WI38 (cell line): Measurements from ENCODE around the gene CD300LF.

Experiments used
- H3K4me3 ChIP-seq: 2 replicates; pipeline ENCODE4 v1.5.1; 2011; ENCODE audit warnings: low read depth, mild to moderate bottlenecking, control low read depth, low read length
- TF ChIP-seq, protein P1 (sequence below): IDR thresholded peaks from 2 replicates; pipeline ENCODE4 v1.5.1; 2012; ENCODE audit warnings: low read depth, mild to moderate bottlenecking, control low read depth, low read length

CD300LF gene

DNA sequence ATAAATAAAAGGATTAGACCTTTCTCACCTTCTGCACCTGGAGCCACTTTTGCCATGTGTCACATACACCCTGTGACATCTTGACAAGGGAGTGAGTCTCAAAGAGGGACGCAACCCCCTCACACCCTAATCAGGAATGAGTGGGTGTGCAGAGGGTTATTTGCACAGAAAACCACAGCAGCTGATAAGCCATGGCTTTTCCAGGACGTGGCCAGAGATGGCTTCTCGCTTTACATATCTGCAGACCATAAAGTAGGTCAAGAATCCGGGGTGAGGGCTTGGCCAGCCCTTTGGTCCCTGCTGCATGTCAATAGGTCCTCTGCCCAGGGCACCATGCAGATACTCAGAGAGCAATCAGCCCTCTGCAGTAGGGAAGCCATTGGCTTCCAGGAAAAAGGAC, 2.4 kb upstream of the CD300LF start:
- TF ChIP-seq, protein P1, sequence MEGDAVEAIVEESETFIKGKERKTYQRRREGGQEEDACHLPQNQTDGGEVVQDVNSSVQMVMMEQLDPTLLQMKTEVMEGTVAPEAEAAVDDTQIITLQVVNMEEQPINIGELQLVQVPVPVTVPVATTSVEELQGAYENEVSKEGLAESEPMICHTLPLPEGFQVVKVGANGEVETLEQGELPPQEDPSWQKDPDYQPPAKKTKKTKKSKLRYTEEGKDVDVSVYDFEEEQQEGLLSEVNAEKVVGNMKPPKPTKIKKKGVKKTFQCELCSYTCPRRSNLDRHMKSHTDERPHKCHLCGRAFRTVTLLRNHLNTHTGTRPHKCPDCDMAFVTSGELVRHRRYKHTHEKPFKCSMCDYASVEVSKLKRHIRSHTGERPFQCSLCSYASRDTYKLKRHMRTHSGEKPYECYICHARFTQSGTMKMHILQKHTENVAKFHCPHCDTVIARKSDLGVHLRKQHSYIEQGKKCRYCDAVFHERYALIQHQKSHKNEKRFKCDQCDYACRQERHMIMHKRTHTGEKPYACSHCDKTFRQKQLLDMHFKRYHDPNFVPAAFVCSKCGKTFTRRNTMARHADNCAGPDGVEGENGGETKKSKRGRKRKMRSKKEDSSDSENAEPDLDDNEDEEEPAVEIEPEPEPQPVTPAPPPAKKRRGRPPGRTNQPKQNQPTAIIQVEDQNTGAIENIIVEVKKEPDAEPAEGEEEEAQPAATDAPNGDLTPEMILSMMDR, result no peak
- no peak overlapping the region for H3K4me3 ChIP-seq

- TF ChIP-seq, protein P1, result no peak
- no peak overlapping the region for H3K4me3 ChIP-seq
Observed at GRCh38 chr17:74713171-74713755, 540 bp upstream of the CD300LF start.

DNA sequence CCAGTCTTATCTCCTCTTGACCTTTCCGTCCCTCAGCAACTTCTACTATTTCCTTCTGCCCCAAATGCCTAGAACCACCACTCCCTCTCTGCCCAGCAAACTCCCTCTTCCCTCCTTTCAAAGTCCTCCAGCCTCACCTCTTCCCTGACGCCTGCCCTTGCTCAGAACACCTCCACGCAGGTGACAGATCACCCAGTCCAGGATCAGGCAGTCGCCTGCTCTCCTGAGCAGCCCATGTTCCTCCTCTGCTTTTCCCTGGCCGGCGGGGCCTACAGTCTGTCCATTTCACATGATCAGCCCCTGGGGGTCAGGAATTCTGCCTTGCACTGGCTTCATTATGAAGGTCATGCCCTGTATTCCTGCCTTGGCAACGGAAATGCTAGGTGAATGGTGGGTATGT, 422 bp downstream of the CD300LF start:
- TF ChIP-seq, protein P1, result no peak
- H3K4me3 ChIP-seq, result no peak overlapping the region

GRCh38 chr17:74711058-74711824, 1.5 kb downstream of the CD300LF start:
- TF ChIP-seq, protein P1, result no peak
- H3K4me3 ChIP-seq, result no peak overlapping the region

DNA sequence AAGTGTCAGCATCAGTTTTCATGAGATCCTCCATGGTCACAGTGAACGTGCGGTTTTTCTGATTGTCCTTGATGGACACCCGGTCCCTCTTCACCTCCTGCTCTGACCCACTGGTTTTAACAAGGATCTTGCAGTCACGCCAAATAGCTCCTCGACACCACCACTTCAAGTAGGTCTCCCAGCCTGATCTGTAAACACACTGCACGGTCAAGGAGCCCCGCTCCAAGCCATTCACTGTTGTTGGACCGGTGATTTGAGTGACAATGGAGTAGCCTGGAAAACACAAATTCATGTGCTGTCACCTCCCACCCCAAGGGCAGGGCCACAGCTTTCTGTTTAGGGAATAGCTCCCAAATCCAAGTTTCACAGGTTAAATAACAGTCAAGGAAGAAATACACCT, 8.2 kb downstream of the CD300LF start:
- TF ChIP-seq, protein P1, result no peak
- H3K4me3 ChIP-seq, result no peak overlapping the region

DNA sequence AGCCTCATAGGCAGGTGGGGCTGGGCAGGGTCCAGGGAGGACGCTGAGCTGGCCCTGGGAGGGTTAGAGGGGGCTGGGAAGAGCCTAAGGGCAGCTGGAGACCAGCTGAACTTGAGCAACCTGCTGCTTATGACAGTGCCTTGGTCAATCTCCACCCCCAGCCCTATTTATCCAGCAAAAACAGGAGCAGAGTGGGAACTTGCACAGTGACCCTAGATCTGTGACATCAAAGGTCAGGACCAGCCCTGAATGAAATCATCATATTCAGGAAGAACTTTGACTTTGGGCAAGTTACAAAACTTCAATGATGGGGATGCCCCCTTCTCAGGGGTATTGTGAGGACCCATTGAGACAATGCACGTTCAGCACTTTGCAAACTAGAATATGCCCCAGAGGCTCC, 9.4 kb downstream of the CD300LF start:
- TF ChIP-seq, protein P1, result no peak
- no peak overlapping the region for H3K4me3 ChIP-seq

DNA sequence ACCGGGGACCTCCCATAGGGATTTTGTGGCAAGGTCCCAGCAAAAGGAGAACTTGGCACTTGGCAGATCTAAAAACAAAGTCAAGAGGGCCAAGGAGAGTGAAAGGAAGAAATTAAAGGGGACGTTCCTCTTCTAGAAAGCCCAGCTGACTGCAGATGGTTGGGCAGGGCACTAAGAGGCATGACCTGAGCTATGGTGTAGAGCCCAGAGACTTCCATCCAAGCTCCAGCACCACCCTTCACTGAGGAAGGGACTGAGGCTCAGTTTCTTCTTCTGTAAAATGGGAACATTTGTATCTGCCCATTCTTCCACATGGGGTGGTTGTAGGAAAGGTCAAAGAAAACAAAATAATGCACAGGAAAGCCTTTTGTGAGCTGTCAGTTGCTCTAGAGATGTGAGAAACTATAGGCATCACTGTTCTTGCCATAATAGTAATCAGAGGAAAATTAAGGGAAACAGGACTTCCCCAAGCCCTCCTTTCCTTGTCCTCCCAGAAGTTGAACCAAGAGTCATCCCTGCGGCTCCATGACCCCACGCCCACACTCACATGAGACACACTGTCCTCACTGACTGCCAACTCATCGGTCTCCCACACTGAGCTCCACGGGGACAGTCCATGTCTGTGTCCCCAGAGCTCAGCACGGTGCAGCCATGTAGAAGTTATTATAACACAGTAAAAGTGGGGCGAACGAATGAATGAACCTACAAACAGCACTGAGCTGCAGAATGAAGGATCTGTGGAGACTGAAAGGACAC, 10.4 kb downstream of the CD300LF start:
- no peak overlapping the region for H3K4me3 ChIP-seq
- TF ChIP-seq, protein P1, result no peak
